Vagina (tissue), 2 donors: ENCODE results near the gene ANKRD37. TPM values are rescaled to one million over a fixed set of nuclear protein-coding genes. Genes with fewer than 3 reads are reported as not detected.

Source experiments
- DNase-seq, 2 donors: peaks; one replicate each; pipeline ENCODE4 v3.0.0-alpha.2; 2017; ENCODE audit errors: extremely low spot score in 2 of 2
- H3K27ac ChIP-seq: fragments of 200-600 bp; sonication (generic); one replicate; pipeline ENCODE4 v1.5.1; 2019
- H3K27me3 ChIP-seq: fragments of 200-600 bp; sonication (generic); one replicate; pipeline ENCODE4 v1.5.1; 2019
- H3K36me3 ChIP-seq, 2 donors: fragments of 200-600 bp; sonication (generic); one replicate each; pipeline ENCODE4 v1.5.1; 2017 to 2019
- H3K4me1 ChIP-seq: fragments of 200-600 bp; sonication (generic); one replicate; pipeline ENCODE4 v1.5.1; 2019
- H3K4me3 ChIP-seq, 2 donors: fragments of 200-600 bp; sonication (generic); 1 replicate in 1 of 2; 2 replicates in 1 of 2; pipeline ENCODE4 v1.5.1; 2016 to 2019
- H3K9me3 ChIP-seq: fragments of 200-600 bp; sonication (generic); one replicate; pipeline ENCODE4 v1.5.1; 2019
- CTCF ChIP-seq, 3 experiments: fragments of 450-650 bp in 2 of 3; fragments of 200-600 bp in 1 of 3; sonication (generic) in 1 of 3; IDR thresholded peaks; one replicate each; pipeline ENCODE4 v1.5.1; 2017 to 2019; ENCODE audit warnings: antibody characterized with exemption in 3 of 3, mild to moderate bottlenecking in 2 of 3, moderate library complexity in 2 of 3
- POLR2A ChIP-seq, 2 donors: fragments of 450-650 bp; IDR thresholded peaks; one replicate each; pipeline ENCODE4 v1.6.1; 2017; ENCODE audit warnings: antibody characterized with exemption in 2 of 2, mild to moderate bottlenecking in 2 of 2, moderate library complexity in 2 of 2
- POLR2AphosphoS5 ChIP-seq, 2 donors: sonication (generic); formaldehyde crosslinking; IDR thresholded peaks; one replicate each; pipeline ENCODE4 v1.9.0; 2017; ENCODE audit warnings: antibody characterized with exemption in 2 of 2, mild to moderate bottlenecking in 2 of 2, low read depth in 1 of 2; ENCODE audit not compliant: insufficient read depth in 1 of 2
- intact Hi-C: fragments of 100-400 bp; cut with DNase I; formaldehyde crosslinking; loops from one replicate; pipeline ENCODE4 v1.15.1; 2023
- small RNA-seq: library from RNA; depleted of rRNA; stranded (forward); fragments of <200 nt; gene quantifications from one replicate; pipeline ENCODE3, GENCODE V24; 2016
- total RNA-seq: library from RNA; depleted of rRNA; stranded (reverse); fragments of >200 nt; gene quantifications from one replicate; pipeline ENCODE4 v1.2.3, GENCODE V29; 2016

Gene ANKRD37
- total RNA-seq, 1 donor from 2014 or later = 56.7 TPM

DNA sequence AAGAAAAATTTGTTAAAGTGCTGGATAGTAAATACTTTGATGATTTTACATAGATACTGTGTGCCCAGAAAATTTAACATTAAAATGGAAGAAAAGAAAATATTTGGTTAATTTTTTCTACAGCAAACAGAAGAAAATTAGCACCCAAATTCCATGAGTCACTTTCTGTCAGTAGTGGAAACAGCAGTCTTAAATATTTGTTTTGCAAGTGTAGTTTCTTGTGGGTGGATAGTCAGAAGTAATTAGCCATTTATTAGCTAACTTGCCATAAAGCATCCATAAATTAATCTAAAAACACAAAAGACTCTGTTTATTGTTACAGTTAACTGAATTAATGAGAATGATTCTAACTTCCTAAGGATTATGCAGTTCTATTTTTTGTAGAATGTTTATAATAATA, 38.8 kb downstream of the ANKRD37 start:
- TF ChIP-seq POLR2AphosphoS5 (IDR thresholded peaks at IDR 0.05; ENCODE audit: insufficient read depth in 1 of 2, low read depth in 1 of 2) = no peak
- no peaks in the 10 kb centered on the region for H3K4me1 ChIP-seq
- no peaks in the 10 kb centered on the region for H3K36me3 ChIP-seq
- intact Hi-C loops = no loop called here
- H3K27ac ChIP-seq = no peak overlapping the region
- H3K27me3 ChIP-seq = no peaks in the 10 kb centered on the region
- no peaks in the 10 kb centered on the region for H3K9me3 ChIP-seq
- DNase-seq = no peak
- no peak overlapping the region for H3K4me3 ChIP-seq

DNA sequence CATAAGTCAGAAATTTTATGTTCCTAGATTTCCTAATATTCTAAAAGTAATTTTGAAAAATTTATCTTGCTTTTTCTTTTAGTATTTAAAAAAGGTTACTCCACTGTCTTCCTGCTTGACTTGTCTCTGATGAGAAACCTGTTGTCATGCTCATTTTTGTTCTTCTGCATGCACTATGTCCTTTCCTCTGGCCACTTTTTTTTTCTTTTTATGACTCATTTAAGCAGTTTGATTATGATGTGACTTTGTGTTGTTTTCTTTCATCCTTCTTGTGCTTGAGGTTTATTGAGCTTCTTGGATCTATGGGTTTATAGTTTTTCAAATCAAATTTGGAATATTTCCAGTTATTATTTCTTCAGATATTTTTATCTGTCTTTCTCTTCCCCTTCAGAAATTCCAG, 41.2 kb downstream of the ANKRD37 start:
- TF ChIP-seq POLR2A (IDR thresholded peaks at IDR 0.05) (no peak), CTCF (IDR thresholded peaks at IDR 0.05) (no peak), POLR2AphosphoS5 (IDR thresholded peaks at IDR 0.05; ENCODE audit: insufficient read depth in 1 of 2, low read depth in 1 of 2) (no peak)
- Histone ChIP-seq H3K27ac (no peak overlapping the region), H3K36me3 (no peaks in the 10 kb centered on the region), H3K4me3 (no peak overlapping the region), H3K9me3 (no peaks in the 10 kb centered on the region), H3K4me1 (no peaks in the 10 kb centered on the region), H3K27me3 (no peaks in the 10 kb centered on the region)
- intact Hi-C loops = no loop called here
- no peak for DNase-seq

- Histone ChIP-seq H3K4me3 (no peak overlapping the region), H3K27ac (no peak overlapping the region), H3K36me3 (no peaks in the 10 kb centered on the region), H3K4me1 (no peaks in the 10 kb centered on the region), H3K9me3 (no peaks in the 10 kb centered on the region), H3K27me3 (no peaks in the 10 kb centered on the region)
- intact Hi-C loops = no loop called here
- no peak for TF ChIP-seq POLR2AphosphoS5 (IDR thresholded peaks at IDR 0.05; ENCODE audit: insufficient read depth in 1 of 2, low read depth in 1 of 2)
- no peak for DNase-seq
Measured at GRCh38 chr4:185441479-185441878, 44.8 kb downstream of the ANKRD37 start.

- H3K27ac ChIP-seq = no peak overlapping the region
- intact Hi-C loops = no loop called here
- H3K27me3 ChIP-seq = no peaks in the 10 kb centered on the region
- no peak for DNase-seq
- no peaks in the 10 kb centered on the region for H3K9me3 ChIP-seq
- TF ChIP-seq CTCF (IDR thresholded peaks at IDR 0.05) (no peak), POLR2A (IDR thresholded peaks at IDR 0.05) (no peak), POLR2AphosphoS5 (IDR thresholded peaks at IDR 0.05; ENCODE audit: insufficient read depth in 1 of 2, low read depth in 1 of 2) (no peak)
- H3K4me1 ChIP-seq = no peaks in the 10 kb centered on the region
- no peaks in the 10 kb centered on the region for H3K36me3 ChIP-seq
- no peak overlapping the region for H3K4me3 ChIP-seq
Measured at GRCh38 chr4:185445209-185445608, 48.6 kb downstream of the ANKRD37 start.

Small RNAs within 50 kb of the gene (small RNA-seq; reads per million reads assigned to genes)
- not detected for gene RF00019

Other genes starting within 250 kb of the ANKRD37 start
- 28.5 TPM for gene CFAP97, start 192.8 kb upstream of the ANKRD37 start, total RNA-seq
- gene SNX25, start 187.2 kb upstream of the ANKRD37 start, total RNA-seq = 13.0 TPM
- gene LRP2BP, start 917 bp upstream of the ANKRD37 start, total RNA-seq = 0.49 TPM
- 20.4 TPM for gene UFSP2, start 29.1 kb downstream of the ANKRD37 start, total RNA-seq
- 1.2 TPM for gene CCDC110, start 74.9 kb downstream of the ANKRD37 start, total RNA-seq
- gene PDLIM3, start 138.7 kb downstream of the ANKRD37 start, total RNA-seq = 148 TPM